ENCODE data around the gene ALMS1.

DNA sequence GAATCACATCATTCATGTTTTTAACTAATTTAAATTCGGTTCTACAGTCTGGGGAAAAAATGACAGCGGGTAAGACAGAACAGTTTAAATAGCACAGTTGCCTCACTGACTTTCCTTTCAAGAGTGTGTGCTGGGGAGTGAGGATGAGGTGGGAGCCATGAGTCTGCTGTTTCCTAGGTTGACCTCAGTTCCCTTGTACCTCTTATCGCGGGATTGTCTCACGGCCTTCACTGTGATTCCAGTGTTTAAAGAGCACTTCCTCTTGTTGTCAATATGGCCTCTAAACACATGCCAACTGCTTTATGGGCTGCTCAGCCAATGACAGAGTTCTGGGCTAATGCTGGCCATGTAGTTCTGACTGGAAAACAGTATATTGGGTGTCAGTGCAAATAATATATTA lies 41.6 kb upstream of the ALMS1 start:
- TF ChIP-seq, protein P1, sequence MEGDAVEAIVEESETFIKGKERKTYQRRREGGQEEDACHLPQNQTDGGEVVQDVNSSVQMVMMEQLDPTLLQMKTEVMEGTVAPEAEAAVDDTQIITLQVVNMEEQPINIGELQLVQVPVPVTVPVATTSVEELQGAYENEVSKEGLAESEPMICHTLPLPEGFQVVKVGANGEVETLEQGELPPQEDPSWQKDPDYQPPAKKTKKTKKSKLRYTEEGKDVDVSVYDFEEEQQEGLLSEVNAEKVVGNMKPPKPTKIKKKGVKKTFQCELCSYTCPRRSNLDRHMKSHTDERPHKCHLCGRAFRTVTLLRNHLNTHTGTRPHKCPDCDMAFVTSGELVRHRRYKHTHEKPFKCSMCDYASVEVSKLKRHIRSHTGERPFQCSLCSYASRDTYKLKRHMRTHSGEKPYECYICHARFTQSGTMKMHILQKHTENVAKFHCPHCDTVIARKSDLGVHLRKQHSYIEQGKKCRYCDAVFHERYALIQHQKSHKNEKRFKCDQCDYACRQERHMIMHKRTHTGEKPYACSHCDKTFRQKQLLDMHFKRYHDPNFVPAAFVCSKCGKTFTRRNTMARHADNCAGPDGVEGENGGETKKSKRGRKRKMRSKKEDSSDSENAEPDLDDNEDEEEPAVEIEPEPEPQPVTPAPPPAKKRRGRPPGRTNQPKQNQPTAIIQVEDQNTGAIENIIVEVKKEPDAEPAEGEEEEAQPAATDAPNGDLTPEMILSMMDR (IDR thresholded peaks at IDR 0.05; ENCODE audit: low read depth, low read length, poor library complexity, severe bottlenecking) = no peak
- TF ChIP-seq EZH2phosphoT487 (IDR thresholded peaks at IDR 0.05; ENCODE audit: borderline replicate concordance, low read length) = no peak

All from DOHH2 (cell line).